ENCODE data around the gene LCT. TPM values are rescaled to one million over a fixed set of nuclear protein-coding genes. Genes with fewer than 3 reads are reported as not detected.
"Not testable (repeated sequence)": the region's sequence is repeated elsewhere in the genome, so short reads cannot be mapped to it uniquely, and the experiment has no call there.

Gene LCT
- total RNA-seq (2014; rRNA removed; shearing (Covaris generic)) = 0.14 and 0.66 TPM in 2 replicates

GRCh38 chr2:135836596-135837270, at the start of gene LCT:
TSS of gene LCT (minus strand) at chr2:135837184. CDS start at chr2:135837169, 15 bp downstream.
- no peak for DNase-seq (ENCODE audit: low spot score)

GRCh38 chr2:135885709-135886108, 48.7 kb upstream of the LCT start:
- no peak for DNase-seq (ENCODE audit: low spot score)

- no peak for DNase-seq (ENCODE audit: low spot score)
Observed at GRCh38 chr2:135882415-135882814, 45.4 kb upstream of the LCT start.

- not testable (repeated sequence) for DNase-seq (ENCODE audit: low spot score)
Observed at GRCh38 chr2:135876770-135877169, 39.8 kb upstream of the LCT start.

GRCh38 chr2:135876066-135876711, 39.2 kb upstream of the LCT start, which contains the start of gene MCM6:
TSS of gene MCM6 (minus strand) at chr2:135876443. CDS start at chr2:135876365, 78 bp downstream.
- peak; percentile 98 for DNase-seq (ENCODE audit: low spot score)

- DNase-seq (ENCODE audit: low spot score) = peak; percentile 58
Observed at GRCh38 chr2:135875491-135876065, 38.6 kb upstream of the LCT start.

- DNase-seq (ENCODE audit: low spot score) = no peak
Observed at GRCh38 chr2:135874777-135875365, 37.9 kb upstream of the LCT start.

GRCh38 chr2:135870571-135870970, 33.6 kb upstream of the LCT start:
- DNase-seq (ENCODE audit: low spot score) = no peak

- no peak for DNase-seq (ENCODE audit: low spot score)
Observed at GRCh38 chr2:135863233-135863632, 26.2 kb upstream of the LCT start.

GRCh38 chr2:135862718-135863117, 25.7 kb upstream of the LCT start:
- no peak for DNase-seq (ENCODE audit: low spot score)

- DNase-seq (ENCODE audit: low spot score) = no peak
Observed at GRCh38 chr2:135853401-135853800, 16.4 kb upstream of the LCT start.

GRCh38 chr2:135851858-135852257, 14.9 kb upstream of the LCT start:
- DNase-seq (ENCODE audit: low spot score) = no peak

- no peak for DNase-seq (ENCODE audit: low spot score)
Observed at GRCh38 chr2:135850892-135851668, 14.1 kb upstream of the LCT start.

- DNase-seq (ENCODE audit: low spot score) = no peak
Observed at GRCh38 chr2:135849087-135849486, 12.1 kb upstream of the LCT start.

- DNase-seq (ENCODE audit: low spot score) = no peak
Observed at GRCh38 chr2:135845997-135846396, 9.0 kb upstream of the LCT start.

- DNase-seq (ENCODE audit: low spot score) = no peak
Observed at GRCh38 chr2:135845257-135845656, 8.3 kb upstream of the LCT start.

- DNase-seq (ENCODE audit: low spot score) = no peak
Observed at GRCh38 chr2:135844301-135844895, 7.4 kb upstream of the LCT start.

- DNase-seq (ENCODE audit: low spot score) = no peak
Observed at GRCh38 chr2:135843671-135844070, 6.7 kb upstream of the LCT start.

GRCh38 chr2:135840601-135841000, 3.6 kb upstream of the LCT start:
- DNase-seq (ENCODE audit: low spot score) = no peak

GRCh38 chr2:135839713-135840112, 2.7 kb upstream of the LCT start:
- peak; percentile 14 for DNase-seq (ENCODE audit: low spot score)

GRCh38 chr2:135838502-135838901, 1.5 kb upstream of the LCT start:
- DNase-seq (ENCODE audit: low spot score) = no peak

Data from H4 (cell line).